SK-N-SH (cell line): Measurements from ENCODE around the gene FBXO17.

Experiments used
- CHD2 ChIP-seq: fragments of 150-350 bp; IDR thresholded peaks from 2 replicates; pipeline ENCODE4 v1.6.1; 2018; ENCODE audit warnings: low read length; ENCODE audit not compliant: partially characterized antibody
- CTCF ChIP-seq: fragments of 200-600 bp; sonication (generic); IDR thresholded peaks from 2 replicates; pipeline ENCODE4 v1.6.1; 2017; ENCODE audit warnings: antibody characterized with exemption, mild to moderate bottlenecking, moderate library complexity
- IRF3 ChIP-seq: fragments of 150-350 bp; IDR thresholded peaks from 2 replicates; pipeline ENCODE4 v1.6.1; 2016; ENCODE audit warnings: mild to moderate bottlenecking, low read depth, low read length
- MXI1 ChIP-seq: IDR thresholded peaks from 2 replicates; pipeline ENCODE4 v1.6.1; 2012; ENCODE audit warnings: mild to moderate bottlenecking, low read depth, low read length, improper control_type of control experiment
- RCOR1 ChIP-seq: fragments of 150-350 bp; IDR thresholded peaks from 2 replicates; pipeline ENCODE4 v1.6.1; 2017; ENCODE audit warnings: antibody characterized with exemption, low read length
- SIN3A ChIP-seq: IDR thresholded peaks from 2 replicates; pipeline ENCODE4 v1.6.1; 2012; ENCODE audit warnings: low read depth, mild to moderate bottlenecking, low read length, moderate library complexity, borderline replicate concordance
- TAF1 ChIP-seq: IDR thresholded peaks from 2 replicates; pipeline ENCODE4 v1.6.1; 2012; ENCODE audit warnings: low read depth, mild to moderate bottlenecking, low read length, moderate library complexity, borderline replicate concordance
- USF2 ChIP-seq: fragments of 150-350 bp; IDR thresholded peaks from 2 replicates; pipeline ENCODE4 v1.6.1; 2017; ENCODE audit warnings: antibody characterized with exemption, low read length, low read depth, borderline replicate concordance

GRCh38 chr19:38912600-38913514 is 62.7 kb downstream of the FBXO17 start:
- TF ChIP-seq CTCF (no peak), TAF1 (no peak), USF2 (no peak), RCOR1 (no peak), CHD2 (no peak), SIN3A (no peak), IRF3 (no peak), MXI1 (no peak)
